Small intestine (tissue), 16 donors: Measurements from ENCODE around the gene SPATA31A3. TPM values are rescaled to one million over a fixed set of nuclear protein-coding genes. Genes with fewer than 3 reads are reported as not detected.
"Not testable (repeated sequence)": the region's sequence is repeated elsewhere in the genome, so short reads cannot be mapped to it uniquely, and the experiment has no call there.

ENCODE experiments used
- DNase-seq, 2 donors: peaks; one replicate each; pipeline versions ENCODE4 v3.0.0 to v3.0.0-alpha.2; 2013
- FAIRE-seq: peaks from 2 replicates; lab custom pipeline; 2012; peaks lifted over from hg19 to GRCh38; lab: Jason Lieb, UNC
- H3K27ac ChIP-seq, 3 donors: one replicate each; pipeline ENCODE4 v1.5.1; 2013; ENCODE audit warnings: low read length in 2 of 3, mild to moderate bottlenecking in 2 of 3, control low read depth in 1 of 3, inconsistent platforms in 1 of 3, low read depth in 1 of 3, moderate library complexity in 1 of 3
- H3K27me3 ChIP-seq, 3 donors: one replicate each; pipeline ENCODE4 v1.6.1; 2013; ENCODE audit warnings: low read length in 3 of 3, inconsistent platforms in 1 of 3; ENCODE audit not compliant: control insufficient read depth in 3 of 3, insufficient read depth in 3 of 3
- H3K36me3 ChIP-seq, 3 donors: one replicate each; pipeline ENCODE4 v1.6.1; 2013; ENCODE audit warnings: low read length in 3 of 3, inconsistent platforms in 1 of 3, low read depth in 1 of 3, mild to moderate bottlenecking in 1 of 3, moderate library complexity in 1 of 3; ENCODE audit not compliant: control insufficient read depth in 3 of 3, insufficient read depth in 2 of 3
- H3K4me1 ChIP-seq, 3 donors: one replicate each; pipeline ENCODE4 v1.6.1; 2013; ENCODE audit warnings: low read length in 2 of 3, inconsistent platforms in 1 of 3, low read depth in 1 of 3, mild to moderate bottlenecking in 1 of 3, moderate library complexity in 1 of 3; ENCODE audit not compliant: control insufficient read depth in 3 of 3, insufficient read depth in 2 of 3
- H3K4me3 ChIP-seq, 3 donors: one replicate each; pipeline ENCODE4 v1.5.1; 2013; ENCODE audit warnings: low read length in 3 of 3, control low read depth in 1 of 3, inconsistent platforms in 1 of 3, low read depth in 1 of 3, mild to moderate bottlenecking in 1 of 3, moderate library complexity in 1 of 3
- H3K9me3 ChIP-seq, 2 donors: one replicate each; pipeline ENCODE4 v1.6.1; 2013; ENCODE audit warnings: low read depth in 1 of 2, low read length in 1 of 2; ENCODE audit not compliant: control insufficient read depth in 2 of 2, insufficient read depth in 1 of 2
- WGBS, 3 donors: extraction: QIAGEN DNeasy Blood & Tissue Kit; methylation state at CpG; one replicate each; pipeline ENCODE4 v1.1.7; 2013; 5-methylcytosine and 5-hydroxymethylcytosine counted together
- long read RNA-seq, 10 donors: transcript quantifications; one replicate each; lab custom pipeline, GENCODE V29; 2026
- polyA plus RNA-seq, 4 donors: library from polyadenylated mRNA; stranded (reverse) in 3 of 4; unstranded in 1 of 4; fragments of 200-250 nt in 3 of 4; fragments of 120-200 nt in 1 of 4; gene quantifications; one replicate each; pipeline versions ENCODE4 v1.2.1 to v1.2.3, GENCODE V29; 2013
- donor health status: healthy with polysubstance abuse.
- donor health status: control.
- donor health status: control.
- donor health status: Bipolar disorder and iron deficiency.
- donor health status: healthy.

SPATA31A3 gene
- polyA plus RNA-seq: not detected
- long read RNA-seq, donor 1: 0 reads
- long read RNA-seq, donor 2: 0 reads
- long read RNA-seq, donor 3: 0 reads
- long read RNA-seq, donor 4: 0 reads
- long read RNA-seq, donor 5: 0 reads
- long read RNA-seq, donor 6: 0 reads
- long read RNA-seq, donor 7: 0 reads
- long read RNA-seq, donor 8: 0 reads
- long read RNA-seq, donor 9: 0 reads
- long read RNA-seq, donor 10: 0 reads

- no CpG with 5 or more reads among the region's 7 CpGs for WGBS, 3 donors
- not testable (repeated sequence) for H3K4me1 ChIP-seq, H3K36me3 ChIP-seq, H3K27me3 ChIP-seq, H3K9me3 ChIP-seq, FAIRE-seq, H3K27ac ChIP-seq, H3K4me3 ChIP-seq, DNase-seq
Observed at GRCh38 chr9:66992450-66992849, at the start of gene SPATA31A3. SPATA31A3 (minus strand) TSS chr9:66992550; CDS start chr9:66992521, 29 bp downstream.

GRCh38 chr9:66952576-66952975 is 39.8 kb downstream of the SPATA31A3 start:
- not testable (repeated sequence) for H3K27ac ChIP-seq, H3K4me3 ChIP-seq, H3K4me1 ChIP-seq, FAIRE-seq, H3K9me3 ChIP-seq, DNase-seq, H3K36me3 ChIP-seq, H3K27me3 ChIP-seq
- WGBS, 3 donors: 94 to 98% (median 97%) methylated on average over 9 to 11 of the region's 11 CpGs

GRCh38 chr9:66942400-66943155 is 49.8 kb downstream of the SPATA31A3 start:
- not testable (repeated sequence) for FAIRE-seq, H3K27me3 ChIP-seq, H3K4me3 ChIP-seq, DNase-seq, H3K36me3 ChIP-seq, H3K4me1 ChIP-seq, H3K27ac ChIP-seq, H3K9me3 ChIP-seq
- 54 to 67% (median 63%) methylated on average over 4 to 5 of the region's 5 CpGs for WGBS, 3 donors

DNA sequence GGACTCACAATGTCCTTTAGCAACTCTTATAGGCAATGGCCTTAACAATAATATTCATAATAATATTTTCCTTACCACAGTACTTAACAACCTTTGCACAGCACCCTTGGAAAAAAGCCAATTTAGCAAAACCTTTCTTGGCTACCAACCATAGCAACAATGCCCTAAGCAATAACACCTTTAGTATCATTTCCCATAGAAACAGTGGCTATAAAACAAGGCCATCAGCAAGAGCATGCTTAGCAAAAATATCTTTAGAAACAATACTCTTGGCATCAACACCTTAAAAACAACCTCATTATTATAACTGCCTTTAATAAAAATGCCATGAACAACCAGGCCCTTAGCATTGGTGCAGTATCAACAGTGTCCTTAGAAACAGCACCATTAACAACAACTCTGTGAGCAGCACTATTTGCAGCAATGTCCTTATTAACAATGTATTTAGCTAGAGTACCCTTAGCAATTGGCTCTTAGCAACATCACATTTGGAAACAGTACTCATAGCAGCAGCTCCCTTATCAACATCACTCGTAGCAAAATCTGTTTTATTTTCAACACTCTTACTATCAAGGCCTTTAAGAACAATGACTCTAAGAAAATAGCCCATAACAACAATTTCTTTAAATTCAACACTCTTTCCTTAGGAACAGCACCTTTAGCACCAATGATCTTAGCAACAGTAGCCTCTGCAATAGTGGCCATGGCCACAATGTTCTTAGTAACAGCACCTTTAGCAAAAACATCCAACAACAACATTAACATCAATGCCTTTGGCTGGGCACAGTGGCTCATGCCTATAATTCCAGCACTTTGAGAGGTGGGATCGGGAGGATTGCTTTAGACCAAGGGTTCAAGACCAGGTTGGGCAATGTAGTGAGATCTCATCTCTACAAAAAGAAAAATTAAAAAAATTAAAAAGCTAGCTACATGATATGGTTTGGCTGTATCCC is 52.2 kb downstream of the SPATA31A3 start:
- DNase-seq, H3K4me1 ChIP-seq, FAIRE-seq, H3K36me3 ChIP-seq, H3K4me3 ChIP-seq, H3K9me3 ChIP-seq, H3K27ac ChIP-seq, H3K27me3 ChIP-seq: not testable (repeated sequence)
- 42 to 68% (median 58%) methylated on average over 1 of the region's 2 CpGs for WGBS, 3 donors

GRCh38 chr9:66938322-66938721 is 54.0 kb downstream of the SPATA31A3 start:
- H3K27ac ChIP-seq, H3K9me3 ChIP-seq, H3K4me1 ChIP-seq, H3K4me3 ChIP-seq, H3K36me3 ChIP-seq, FAIRE-seq, H3K27me3 ChIP-seq, DNase-seq: not testable (repeated sequence)
- WGBS, 3 donors: 69 to 77% (median 71%) methylated on average over 4 of the region's 5 CpGs

DNA sequence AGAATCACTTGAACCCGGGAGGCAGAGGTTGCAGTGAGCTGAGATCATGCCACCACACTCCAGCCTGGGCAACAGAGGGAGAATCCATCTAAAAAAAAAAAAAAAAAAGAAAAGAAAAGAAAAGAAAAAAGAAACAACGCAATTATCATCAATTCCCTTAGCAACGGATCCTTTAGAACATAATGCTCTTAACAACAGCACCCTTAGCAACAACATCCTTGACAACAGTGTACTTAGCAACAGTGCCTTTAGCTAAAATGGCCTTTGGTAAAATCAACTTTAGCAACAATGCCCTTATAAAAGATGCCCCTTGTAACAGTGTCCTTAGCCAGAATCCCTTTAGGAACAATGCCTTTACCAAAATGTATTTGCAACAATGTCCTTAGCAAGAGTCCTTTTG is 54.7 kb downstream of the SPATA31A3 start:
- not testable (repeated sequence) for H3K4me1 ChIP-seq, H3K4me3 ChIP-seq, H3K36me3 ChIP-seq, H3K27ac ChIP-seq, H3K9me3 ChIP-seq, H3K27me3 ChIP-seq, DNase-seq, FAIRE-seq
- 60 to 90% methylated on average over 2 to 3 of the region's 3 CpGs; no CpG with 5 or more reads in 1 of the 3 donors for WGBS, 3 donors

Other genes with a start within 250 kb of the SPATA31A3 start
- 1 to 10 TPM in 3 of 4 donors, under 1 TPM in 1; 0.81 to 4.4 (median 1.4) TPM for gene ZNF658, start 91.8 kb downstream of the SPATA31A3 start, polyA plus RNA-seq